Measurements from ENCODE around the gene ITM2B. TPM values are rescaled to one million over a fixed set of nuclear protein-coding genes. Genes with fewer than 3 reads are reported as not detected.

The ITM2B gene
- total RNA-seq, 1 donor from 2014 or later = 127 TPM

GRCh38 chr13:48260970-48261369 lies 28.0 kb downstream of the ITM2B start:
- DNase-seq (ENCODE audit: low read depth, low spot score) = no peak
- Mint-ChIP-seq H3K9me3 (no peaks in the 10 kb centered on the region), H3K27me3 (ENCODE audit: low read depth) (no peaks in the 10 kb centered on the region), H3K4me1 (no peaks in the 10 kb centered on the region), H3K36me3 (ENCODE audit: low read depth) (peaks cover 28% of the 10 kb centered on the region), H3K4me3 (no peak overlapping the region), H3K27ac (ENCODE audit: unreplicated experiment) (no peak overlapping the region)
- TF ChIP-seq CTCF (conservative IDR thresholded peaks at IDR 0.05) = no peak

GRCh38 chr13:48263196-48263595 lies 30.2 kb downstream of the ITM2B start:
- Mint-ChIP-seq H3K27ac (ENCODE audit: unreplicated experiment) (no peak overlapping the region), H3K27me3 (ENCODE audit: low read depth) (no peaks in the 10 kb centered on the region), H3K9me3 (no peaks in the 10 kb centered on the region), H3K36me3 (ENCODE audit: low read depth) (peaks cover 27% of the 10 kb centered on the region), H3K4me3 (no peak overlapping the region), H3K4me1 (peaks cover 4% of the 10 kb centered on the region)
- no peak for TF ChIP-seq CTCF (conservative IDR thresholded peaks at IDR 0.05)
- no peak for DNase-seq (ENCODE audit: low read depth, low spot score)

GRCh38 chr13:48264058-48264457 lies 31.1 kb downstream of the ITM2B start:
- H3K4me1 Mint-ChIP-seq = peaks cover 4% of the 10 kb centered on the region
- peaks cover 29% of the 10 kb centered on the region for H3K36me3 Mint-ChIP-seq (ENCODE audit: low read depth)
- H3K27me3 Mint-ChIP-seq (ENCODE audit: low read depth) = no peaks in the 10 kb centered on the region
- TF ChIP-seq CTCF (conservative IDR thresholded peaks at IDR 0.05) = no peak
- no peak overlapping the region for H3K4me3 Mint-ChIP-seq
- H3K9me3 Mint-ChIP-seq = no peaks in the 10 kb centered on the region
- H3K27ac Mint-ChIP-seq (ENCODE audit: unreplicated experiment) = no peak overlapping the region
- no peak for DNase-seq (ENCODE audit: low read depth, low spot score)

- Mint-ChIP-seq H3K36me3 (ENCODE audit: low read depth) (peaks cover 32% of the 10 kb centered on the region), H3K9me3 (no peaks in the 10 kb centered on the region), H3K4me3 (no peak overlapping the region), H3K27me3 (ENCODE audit: low read depth) (no peaks in the 10 kb centered on the region), H3K4me1 (peaks cover 4% of the 10 kb centered on the region), H3K27ac (ENCODE audit: unreplicated experiment) (no peak overlapping the region)
- TF ChIP-seq CTCF (conservative IDR thresholded peaks at IDR 0.05) = no peak
- DNase-seq (ENCODE audit: low read depth, low spot score) = no peak
Measured at GRCh38 chr13:48265217-48265815, 32.3 kb downstream of the ITM2B start.

- H3K27ac Mint-ChIP-seq (ENCODE audit: unreplicated experiment) = no peak overlapping the region
- DNase-seq (ENCODE audit: low read depth, low spot score) = no peak
Measured at GRCh38 chr13:48266150-48266549, 33.1 kb downstream of the ITM2B start.

More at GRCh38 chr13:48266150-48266549, 33.1 kb downstream of the ITM2B start:
- H3K9me3 Mint-ChIP-seq = no peaks in the 10 kb centered on the region
- no peaks in the 10 kb centered on the region for H3K27me3 Mint-ChIP-seq (ENCODE audit: low read depth)
- peaks cover 4% of the 10 kb centered on the region for H3K4me1 Mint-ChIP-seq
- H3K4me3 Mint-ChIP-seq = no peak overlapping the region
- H3K36me3 Mint-ChIP-seq (ENCODE audit: low read depth) = peaks cover 29% of the 10 kb centered on the region
- TF ChIP-seq CTCF (conservative IDR thresholded peaks at IDR 0.05) = no peak

Data from neural crest cell (in vitro differentiated cells).